Panc1 (cell line): Measurements from ENCODE around the gene NR2C1. TPM values are rescaled to one million over a fixed set of nuclear protein-coding genes. Genes with fewer than 3 reads are reported as not detected.

Experiments
- ATAC-seq: fragments of 200-7000 bp; cut with Tn5 transposase; 2 replicates; pipeline ENCODE4 v1.9.1; 2020; ENCODE audit warnings: mild to moderate bottlenecking, moderate library complexity
- BruUV-seq: library from RNA; stranded (reverse); fragments of 400-500 nt; replicated peaks from 2 replicates; lab custom pipeline; 2021; lab: Mats Ljungman, UMichigan
- CTCF ChIA-PET: fragments of 300-600 bp; sonication (Branson Sonifier 250); formaldehyde crosslinking; loops from one replicate; lab custom pipeline; 2022; ENCODE audit warnings: antibody characterized with exemption; lab: Charles Lee
- POLR2A ChIA-PET: fragments of 300-600 bp; sonication (Branson Sonifier 250); formaldehyde crosslinking; loops from one replicate; lab custom pipeline; 2022; ENCODE audit warnings: antibody characterized with exemption; lab: Charles Lee
- DNase-seq: peaks from one replicate; pipeline ENCODE4 v3.0.0-alpha.2; 2010; ENCODE audit warnings: low read depth, low spot score
- H3K27ac ChIP-seq: 2 replicates; pipeline ENCODE4 v1.5.1; 2011; ENCODE audit warnings: mild to moderate bottlenecking, low read length, inconsistent platforms
- H3K27me3 ChIP-seq: fragments of 200-500 bp; sonication (Bioruptor generic); 2 replicates; pipeline ENCODE4 v1.6.0; 2014; ENCODE audit warnings: low read length, inconsistent platforms; ENCODE audit not compliant: control insufficient read depth, insufficient read depth
- H3K36me3 ChIP-seq: fragments of 200-500 bp; sonication (Bioruptor generic); 2 replicates; pipeline ENCODE4 v1.5.1; 2014; ENCODE audit warnings: inconsistent platforms, mild to moderate bottlenecking, low read length, moderate library complexity; ENCODE audit not compliant: control insufficient read depth, insufficient read depth
- H3K4me1 ChIP-seq: 2 replicates; pipeline ENCODE4 v1.5.1; 2011; ENCODE audit warnings: inconsistent platforms, mild to moderate bottlenecking, low read length, moderate library complexity; ENCODE audit not compliant: control insufficient read depth, insufficient read depth
- H3K4me3 ChIP-seq, 2 experiments: 2 replicates each; pipeline ENCODE4 v1.5.1; 2011 to 2012; ENCODE audit warnings: low read depth in 2 of 2, low read length in 2 of 2, mild to moderate bottlenecking in 2 of 2, inconsistent platforms in 1 of 2, moderate library complexity in 1 of 2
- H3K9me3 ChIP-seq: fragments of 200-500 bp; sonication (Bioruptor generic); 2 replicates; pipeline ENCODE4 v1.5.1; 2014; ENCODE audit warnings: low read depth, mild to moderate bottlenecking, inconsistent platforms, low read length, moderate library complexity; ENCODE audit not compliant: control insufficient read depth, insufficient read depth
- CTCF ChIP-seq: fragments of 450-650 bp; IDR thresholded peaks from 2 replicates; pipeline ENCODE4 v1.5.1; 2017; ENCODE audit warnings: mild to moderate bottlenecking
- POLR2AphosphoS5 ChIP-seq: IDR thresholded peaks from 2 replicates; pipeline ENCODE4 v1.6.1; 2012; ENCODE audit warnings: mild to moderate bottlenecking, low read depth, low read length, moderate library complexity
- REST ChIP-seq, 2 experiments: IDR thresholded peaks; 2 replicates each; pipeline ENCODE4 v1.6.1; 2011 to 2012; ENCODE audit warnings: low read depth in 2 of 2, control low read depth in 1 of 2, low read length in 1 of 2, mild to moderate bottlenecking in 1 of 2, moderate library complexity in 1 of 2; ENCODE audit not compliant: insufficient read depth in 1 of 2
- SIN3A ChIP-seq: IDR thresholded peaks from 2 replicates; pipeline ENCODE4 v1.6.1; 2012; ENCODE audit warnings: low read depth, mild to moderate bottlenecking, low read length, moderate library complexity, borderline replicate concordance; ENCODE audit not compliant: insufficient read depth
- TCF7L2 ChIP-seq: IDR thresholded peaks from 2 replicates; pipeline ENCODE4 v1.6.1; 2011; ENCODE audit warnings: mild to moderate bottlenecking, low read depth, low read length, inconsistent platforms
- in situ Hi-C: cut with HindIII; loops from 2 replicates; pipeline ENCODE4 v1.10.0; 2016; ENCODE audit warnings: low sequenced_read_pairs, low pct_unique_long_range_greater_than_20kb
- intact Hi-C: fragments of 100-400 bp; cut with micrococcal nuclease; formaldehyde crosslinking; loops from one replicate; pipeline ENCODE4 v1.10.0; 2022; ENCODE audit not compliant: unreplicated experiment
- total RNA-seq: library from RNA; stranded (reverse); gene quantifications from one replicate; pipeline ENCODE4 v1.2.1, GENCODE V29; 2021; ENCODE audit not compliant: unreplicated experiment

NR2C1 gene
- total RNA-seq, 1 experiment from 2014 or later: 84.6 TPM

GRCh38 chr12:95006206-95006605 lies 67.2 kb downstream of the NR2C1 start:
- ChIA-PET POLR2A (no interaction called here), CTCF (no interaction called here)
- no TSS peak for BruUV-seq
- Histone ChIP-seq H3K36me3 (peaks cover 3% of the 10 kb centered on the region; the same call in 1 of the 2 replicates), H3K27ac (no peak overlapping the region), H3K4me3 (no peak overlapping the region), H3K27me3 (no peaks in the 10 kb centered on the region), H3K4me1 (peaks cover 4% of the 10 kb centered on the region; the same call in 1 of the 2 replicates), H3K9me3 (no peaks in the 10 kb centered on the region)
- DNase-seq (no peak), ATAC-seq (no peak)
- in situ Hi-C loops: no loop called here
- no peak for TF ChIP-seq SIN3A
- no peak for TF ChIP-seq REST (IDR thresholded peaks at IDR 0.05; ENCODE audit: insufficient read depth in 1 of 2, low read depth in 2 of 2, low read length in 1 of 2)
- TF ChIP-seq CTCF: no peak
- no peak for TF ChIP-seq POLR2AphosphoS5
- TF ChIP-seq TCF7L2: no peak
- intact Hi-C loops: no loop called here

- no peaks in the 10 kb centered on the region for H3K9me3 ChIP-seq
- H3K36me3 ChIP-seq: peaks cover 3% of the 10 kb centered on the region; the same call in 1 of the 2 replicates
- no peak overlapping the region for H3K27ac ChIP-seq
- ChIA-PET CTCF (no interaction called here), POLR2A (interaction anchor here (0.7 kb wide), 2 partner anchors 131 to 294 kb away, joined by 5 to 6 read pairs; no protein-coding TSS in a partner anchor)
- no peak for TF ChIP-seq CTCF
- no peak for TF ChIP-seq REST (IDR thresholded peaks at IDR 0.05; ENCODE audit: insufficient read depth in 1 of 2, low read depth in 2 of 2, low read length in 1 of 2)
- no peak for TF ChIP-seq SIN3A
- no peak for TF ChIP-seq POLR2AphosphoS5
- TF ChIP-seq TCF7L2: no peak
- ATAC-seq: no peak
- H3K4me3 ChIP-seq: no peak overlapping the region
- BruUV-seq: no TSS peak
- H3K27me3 ChIP-seq: no peaks in the 10 kb centered on the region
- in situ Hi-C loops (no loop called here), intact Hi-C loops (no loop called here)
- H3K4me1 ChIP-seq: peaks cover 4% of the 10 kb centered on the region; the same call in 1 of the 2 replicates
- no peak for DNase-seq
Observed at GRCh38 chr12:95004610-95005009, 68.8 kb downstream of the NR2C1 start.
